GM19438 (cell line): ENCODE data around the gene NYAP2.
A peak's percentile ranks its signal among the peaks of the same experiment; 100 is the strongest.

ENCODE experiments used
- ATAC-seq: cut with Tn5 transposase; IDR thresholded peaks from one replicate; pipeline ENCODE4 v1.9.1; 2021; ENCODE audit warnings: low read depth; ENCODE audit not compliant: unreplicated experiment

NYAP2 gene

DNA sequence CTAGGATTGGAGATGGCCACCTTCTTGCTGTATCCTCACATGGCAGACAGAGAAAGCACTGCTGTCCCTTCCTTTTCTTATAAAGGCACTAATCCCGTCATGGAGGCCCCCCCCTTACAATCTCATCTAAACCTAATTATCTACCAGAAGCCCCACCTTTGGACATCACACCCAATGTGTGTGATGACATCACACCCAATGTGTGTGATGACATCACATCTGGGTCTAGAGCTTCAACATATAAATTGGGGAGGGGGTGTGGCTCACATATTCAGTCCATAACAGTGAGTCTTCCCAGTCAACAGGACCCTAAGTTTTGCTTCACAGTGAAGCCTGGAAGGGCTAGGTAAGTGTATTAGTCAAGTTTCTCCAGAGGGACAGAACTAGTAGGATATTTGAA, 213.1 kb downstream of the NYAP2 start:
- ATAC-seq, result no peak

DNA sequence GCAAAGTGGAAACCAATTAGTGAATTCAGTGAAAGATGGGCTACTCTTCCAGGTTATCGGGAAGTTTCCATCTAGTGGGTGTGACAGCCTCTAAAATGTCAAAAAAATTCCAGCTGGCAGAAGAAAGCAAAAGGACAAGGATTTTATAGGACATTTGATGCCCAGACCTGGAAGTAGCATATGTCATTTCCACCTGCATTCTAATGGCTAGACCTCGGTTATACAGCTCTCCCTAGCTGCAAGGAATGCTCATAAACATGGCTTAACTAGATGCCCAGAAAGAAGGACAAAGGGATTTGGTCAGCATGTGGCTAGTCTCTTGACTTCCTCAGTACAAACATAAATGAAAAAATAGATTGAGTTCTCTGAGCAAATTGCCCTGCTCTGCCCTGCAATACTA, 215.4 kb downstream of the NYAP2 start:
- no peak for ATAC-seq

DNA sequence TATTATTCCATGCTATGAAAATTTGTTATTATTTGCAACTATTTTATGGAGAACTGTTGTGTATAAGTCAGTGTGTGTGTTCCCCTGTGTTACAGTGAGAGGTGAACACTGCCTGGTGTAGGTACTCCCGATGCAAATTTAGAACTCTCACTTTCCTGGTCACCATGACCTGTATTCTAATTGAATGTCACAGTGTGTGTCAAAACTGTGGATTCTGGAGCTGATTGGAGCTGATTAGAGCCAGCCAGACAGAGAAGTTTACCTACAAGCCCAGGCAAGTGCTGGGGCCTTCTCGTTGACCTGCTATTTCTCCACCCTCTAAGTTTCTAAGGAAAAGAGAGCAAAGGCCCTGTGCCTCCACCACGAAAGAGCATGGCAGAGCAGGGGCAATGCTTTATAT, 216.0 kb downstream of the NYAP2 start:
- no peak for ATAC-seq

GRCh38 chr2:225616372-225616771, 216.9 kb downstream of the NYAP2 start:
- no peak for ATAC-seq

- no peak for ATAC-seq
Observed at GRCh38 chr2:225616848-225617247, 217.3 kb downstream of the NYAP2 start.

GRCh38 chr2:225620227-225620626, 220.7 kb downstream of the NYAP2 start:
- ATAC-seq, result no peak

- no peak for ATAC-seq
Observed at GRCh38 chr2:225630824-225631533, 231.5 kb downstream of the NYAP2 start.

DNA sequence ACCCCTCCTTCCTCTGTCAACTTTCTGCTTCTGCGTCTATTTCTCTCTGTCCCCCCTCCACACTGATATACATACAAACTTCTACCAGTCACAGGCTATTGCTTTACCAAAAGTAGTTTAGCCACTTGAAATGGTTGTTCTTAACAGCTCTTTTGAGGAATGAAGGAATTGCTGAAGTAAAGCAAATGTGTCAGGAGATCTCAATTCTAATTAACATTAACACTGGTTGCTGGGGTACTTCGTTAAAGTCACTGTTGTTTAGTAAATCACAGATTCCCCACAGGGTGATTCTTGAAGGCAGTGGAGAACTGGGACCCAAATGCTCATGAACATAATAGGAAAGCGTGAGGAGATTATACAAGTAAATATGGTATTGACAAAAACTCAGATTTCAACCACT, 232.8 kb downstream of the NYAP2 start:
- no peak for ATAC-seq

GRCh38 chr2:225636558-225636957, 237.0 kb downstream of the NYAP2 start:
- no peak for ATAC-seq

DNA sequence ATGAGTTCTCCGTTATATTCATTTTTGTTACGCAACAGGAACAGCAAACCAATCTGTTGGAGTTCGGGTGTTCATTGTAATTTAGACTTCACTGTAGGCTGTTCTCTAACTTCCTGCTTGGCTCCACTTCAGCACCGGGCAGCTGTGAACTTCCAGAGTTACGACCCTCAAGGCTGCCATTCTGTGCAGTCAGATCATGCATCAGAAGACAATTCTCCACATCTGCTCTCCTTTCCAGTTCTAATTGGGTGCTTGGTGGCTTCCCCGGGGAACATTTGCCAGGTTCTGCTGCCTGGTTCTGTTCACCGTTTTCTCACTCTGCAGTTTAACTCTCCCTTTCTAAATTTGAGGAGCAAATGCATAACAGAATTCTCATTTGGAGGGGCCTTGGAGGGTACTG, 237.7 kb downstream of the NYAP2 start:
- no peak for ATAC-seq

- ATAC-seq, result no peak
Observed at GRCh38 chr2:225640550-225640949, 241.0 kb downstream of the NYAP2 start.

GRCh38 chr2:225649274-225649673, 249.8 kb downstream of the NYAP2 start:
- ATAC-seq, result no peak

DNA sequence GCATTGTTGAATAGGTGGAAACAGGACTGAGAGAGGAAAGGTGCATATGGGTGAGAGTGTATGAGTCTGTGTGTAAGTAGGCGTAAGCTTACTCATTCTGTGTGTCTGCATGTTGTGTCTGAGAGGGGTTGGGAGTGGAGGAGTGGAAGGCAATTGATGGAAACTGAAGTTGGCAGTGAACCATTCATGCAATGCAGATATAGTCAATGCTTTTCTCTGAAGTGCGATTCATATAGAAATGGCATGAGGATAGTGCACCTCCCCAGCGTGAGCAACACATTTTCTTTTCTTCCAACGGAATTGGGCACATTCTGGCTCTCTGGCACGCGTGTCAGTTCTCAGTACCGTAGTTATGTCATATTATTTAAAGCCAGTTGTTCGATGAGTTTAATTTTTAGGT, 250.5 kb downstream of the NYAP2 start:
- no peak for ATAC-seq

DNA sequence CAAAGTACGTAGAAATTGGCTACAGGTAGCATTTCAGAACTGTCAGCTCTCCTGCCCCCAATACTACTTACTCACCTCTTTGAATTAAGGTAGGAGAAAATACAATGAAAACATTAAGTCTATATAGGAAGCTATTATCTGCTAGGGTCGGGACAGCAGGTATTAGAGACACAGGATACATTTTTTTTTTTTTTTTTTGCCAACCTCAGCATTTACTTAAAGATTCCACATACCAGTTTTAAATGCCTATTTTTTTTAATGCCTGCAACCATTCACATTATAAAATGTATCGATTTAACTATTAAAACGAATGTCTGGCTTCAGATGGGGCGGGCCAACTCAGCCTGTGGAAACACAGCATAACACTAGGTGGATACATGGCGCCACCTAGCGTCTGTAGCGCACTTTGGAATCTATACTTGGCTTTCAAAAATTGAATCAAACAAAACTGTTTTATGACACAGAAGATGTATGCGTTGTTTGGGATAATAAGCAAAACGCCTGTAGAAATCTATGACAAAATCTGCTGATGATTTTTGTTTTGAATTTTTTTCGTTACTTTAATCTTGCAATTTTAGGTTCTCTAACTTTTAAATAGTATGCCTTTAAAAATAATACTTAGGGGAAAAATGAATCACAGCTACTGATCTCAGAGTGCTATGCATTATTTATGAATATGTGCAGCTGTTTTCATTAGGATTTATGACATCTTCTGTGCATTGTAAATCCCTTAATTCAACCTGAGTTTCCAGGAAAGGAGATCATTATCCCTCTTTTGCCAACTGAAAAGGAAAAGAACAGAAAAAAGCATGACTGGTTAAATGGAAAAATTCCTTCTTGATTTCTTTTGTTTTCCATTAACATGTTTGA, 261.0 kb downstream of the NYAP2 start:
- ATAC-seq, result peak; percentile 86

DNA sequence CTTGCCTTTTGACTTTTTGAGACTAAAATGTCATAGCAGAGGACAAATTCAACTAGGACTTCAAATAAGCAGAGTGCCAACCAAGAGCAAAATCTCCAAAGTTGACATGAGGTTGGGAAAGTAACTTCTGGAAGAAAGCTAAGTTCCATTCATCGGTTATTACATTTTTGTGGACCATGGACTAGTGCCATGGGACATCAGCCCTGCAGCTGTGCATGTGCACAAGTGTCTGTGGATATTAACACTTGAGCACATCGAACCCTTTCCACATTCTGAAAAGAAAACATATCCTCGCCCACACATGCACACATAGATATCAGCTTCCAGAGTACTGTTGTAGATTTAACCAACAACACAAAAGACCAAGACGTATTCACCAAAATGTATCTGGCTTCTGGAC, 262.6 kb downstream of the NYAP2 start:
- no peak for ATAC-seq

DNA sequence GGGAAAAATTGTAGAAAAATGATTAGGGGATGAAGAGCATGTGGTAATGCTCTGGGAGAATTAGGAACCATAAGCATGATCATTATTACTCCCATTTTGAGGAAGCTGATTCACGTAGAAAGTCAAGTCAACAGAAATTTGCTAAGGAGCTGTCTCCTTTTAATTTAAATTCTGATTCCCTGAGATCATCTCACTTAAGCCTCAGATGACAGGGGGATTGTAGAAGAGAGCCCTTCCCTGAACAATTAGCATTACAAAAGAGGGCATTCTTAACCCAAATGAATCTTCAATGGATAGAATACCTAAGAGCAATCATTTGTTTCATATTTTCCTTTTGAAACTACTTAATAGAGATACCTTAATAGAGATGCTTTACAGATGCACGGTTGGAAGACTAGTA, 267.9 kb downstream of the NYAP2 start:
- no peak for ATAC-seq

GRCh38 chr2:225668606-225669266, 269.2 kb downstream of the NYAP2 start:
- ATAC-seq, result peak; percentile 80

DNA sequence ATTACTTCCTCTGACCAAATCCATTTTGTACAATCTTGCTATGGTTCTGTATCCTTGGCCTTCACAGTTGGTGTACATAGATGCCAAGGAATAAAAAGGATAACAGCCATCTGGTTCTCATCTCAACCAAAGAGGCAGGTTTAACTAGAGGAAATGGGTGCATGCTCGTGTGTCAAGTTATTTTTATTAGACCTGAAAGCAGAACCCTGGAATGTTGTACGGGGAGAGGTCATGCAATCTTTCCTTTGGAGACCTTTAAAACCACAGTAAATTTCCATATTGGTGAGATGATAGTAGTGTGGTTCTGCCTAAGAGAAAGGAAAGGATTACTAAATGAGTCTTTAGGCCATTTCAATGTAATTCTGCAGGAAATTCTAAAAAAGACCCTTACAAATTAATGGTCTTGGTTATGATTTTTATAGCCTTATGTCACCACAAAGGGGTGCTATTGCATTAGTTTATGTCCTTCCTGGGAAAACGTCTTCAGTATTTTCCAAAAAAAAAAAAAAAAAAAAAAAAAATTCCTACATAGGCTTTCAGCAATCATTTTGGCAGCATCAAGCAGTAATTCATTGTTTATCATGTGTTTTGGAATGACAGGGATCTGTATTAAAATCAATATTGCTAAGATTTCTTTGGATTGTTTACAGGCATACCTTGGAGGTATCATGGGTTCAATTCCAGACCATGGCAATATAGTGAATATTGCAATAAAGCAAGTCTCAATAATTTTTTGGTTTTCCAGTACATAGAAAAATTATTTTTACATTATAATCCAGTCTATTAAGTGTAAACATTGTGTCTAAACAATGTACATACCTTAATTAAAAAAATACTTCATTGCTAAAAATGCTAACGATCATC, 270.8 kb downstream of the NYAP2 start:
- no peak for ATAC-seq

DNA sequence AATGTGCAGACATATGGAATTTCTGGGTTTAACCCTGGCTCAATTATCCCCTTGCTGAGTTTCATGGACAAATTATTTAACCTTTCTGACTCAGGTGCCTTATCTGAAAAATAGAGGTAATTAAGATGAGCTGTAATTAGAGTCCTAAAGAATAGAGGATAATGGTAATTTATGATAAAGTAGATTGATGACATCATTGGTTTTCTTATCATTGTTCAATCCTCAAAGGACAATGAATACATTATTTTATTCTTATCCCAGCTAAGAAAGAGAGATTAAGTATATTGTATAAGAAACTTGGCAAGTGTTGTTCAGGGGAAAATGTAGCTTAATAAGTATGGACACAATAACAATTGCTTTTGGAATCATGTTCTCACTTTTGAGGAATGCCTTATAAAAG, 279.3 kb downstream of the NYAP2 start:
- ATAC-seq, result no peak

DNA sequence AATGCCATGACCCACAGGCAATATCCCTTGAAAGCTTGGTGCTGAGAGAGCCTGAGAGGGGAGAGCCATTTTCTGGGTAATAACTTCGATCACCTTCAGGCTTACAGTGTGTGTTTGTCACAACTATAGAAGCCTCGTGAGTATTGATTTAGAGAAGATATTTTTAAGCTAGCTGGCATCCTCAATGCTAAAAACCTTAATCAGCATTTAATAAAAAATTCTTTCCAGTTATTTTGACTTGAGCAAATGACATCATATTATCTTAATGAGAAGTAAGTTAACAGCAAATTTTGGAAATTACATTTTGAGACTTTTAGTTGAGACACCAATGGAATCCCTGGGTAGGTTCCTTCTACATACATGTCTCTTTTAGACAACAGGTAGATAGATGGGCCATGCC, 283.7 kb downstream of the NYAP2 start:
- no peak for ATAC-seq

DNA sequence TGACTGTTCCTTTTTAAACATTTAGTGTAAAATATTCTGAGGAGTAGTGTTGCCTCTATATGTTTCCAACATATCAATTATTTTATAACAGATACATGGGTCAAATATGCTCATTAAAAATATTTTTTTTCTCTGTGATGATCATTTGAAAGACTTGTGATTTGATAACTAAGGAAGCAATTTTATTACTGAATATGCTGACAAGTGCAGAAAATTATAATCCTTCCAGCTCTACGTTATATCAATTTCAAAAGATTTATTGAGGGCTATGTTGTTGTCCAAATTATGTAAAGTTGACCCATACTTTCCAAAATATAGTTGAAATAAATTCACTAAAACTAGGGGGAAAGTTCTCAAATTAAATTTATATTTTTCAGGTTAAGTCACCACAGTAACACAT, 290.6 kb downstream of the NYAP2 start:
- no peak for ATAC-seq
